GM18870 (cell line): ENCODE data around the gene SMLR1.

Source experiments
- ATAC-seq: cut with Tn5 transposase; IDR thresholded peaks from one replicate; pipeline ENCODE4 v1.9.1; 2021; ENCODE audit warnings: moderate library complexity; ENCODE audit not compliant: unreplicated experiment

SMLR1 gene

GRCh38 chr6:130849594-130849993 lies 22.4 kb downstream of the SMLR1 start:
- ATAC-seq = no peak

DNA sequence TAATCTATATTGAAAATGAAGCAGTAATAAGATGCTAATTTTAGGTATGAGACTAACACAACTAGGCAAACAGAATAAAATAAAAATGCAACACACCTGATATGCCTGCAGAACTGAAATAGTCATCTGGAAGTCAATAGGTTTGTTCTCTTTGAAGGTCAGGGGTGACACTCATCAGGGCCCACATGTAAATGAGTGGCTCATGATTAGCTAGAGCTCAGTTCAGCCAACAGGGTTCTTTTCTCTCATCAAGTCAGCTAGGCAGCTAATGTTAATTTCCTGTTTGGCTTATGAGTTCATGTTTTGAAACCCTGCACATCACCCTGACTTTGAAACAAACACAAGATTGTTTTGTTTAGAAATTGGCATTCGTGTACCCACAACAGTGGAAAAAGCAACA lies 23.8 kb downstream of the SMLR1 start:
- ATAC-seq = no peak

- ATAC-seq = no peak
Measured at GRCh38 chr6:130852844-130853554, 25.8 kb downstream of the SMLR1 start.

GRCh38 chr6:130853555-130854183 lies 26.5 kb downstream of the SMLR1 start:
- no peak for ATAC-seq

GRCh38 chr6:130858054-130858453 lies 30.8 kb downstream of the SMLR1 start:
- ATAC-seq = no peak

DNA sequence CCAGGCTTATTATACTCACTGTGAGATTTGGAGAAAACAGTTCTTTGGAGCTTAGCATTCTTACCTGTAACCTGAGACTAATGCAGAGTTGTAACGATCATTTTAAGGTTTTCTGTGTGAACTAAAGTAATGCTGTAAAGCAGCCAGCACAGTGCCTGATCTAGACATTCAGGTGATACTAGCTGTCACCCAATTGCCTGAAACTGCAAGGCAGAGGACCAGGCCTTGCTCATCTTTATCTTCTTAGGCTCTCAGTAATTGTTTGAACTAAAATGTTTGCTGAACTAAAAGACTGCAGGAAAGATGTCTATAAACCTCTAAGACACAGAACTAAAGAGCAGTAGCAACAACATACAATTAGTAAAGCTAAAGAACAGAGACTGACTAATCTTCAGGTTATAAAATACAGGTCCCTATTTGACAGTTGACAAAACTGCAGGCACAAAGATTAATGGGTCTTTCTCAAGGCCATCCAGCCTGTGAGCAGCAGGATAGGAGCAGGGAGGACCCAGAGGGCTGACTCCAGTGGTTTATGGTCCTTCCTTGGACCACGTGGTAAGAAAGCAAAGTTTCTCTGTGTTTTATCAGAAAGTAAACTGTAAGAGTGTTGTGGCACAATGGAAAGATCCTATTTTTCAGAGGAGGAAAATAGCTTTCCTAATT lies 31.4 kb downstream of the SMLR1 start:
- no peak for ATAC-seq

- ATAC-seq = no peak
Measured at GRCh38 chr6:130859161-130859867, 32.1 kb downstream of the SMLR1 start.

DNA sequence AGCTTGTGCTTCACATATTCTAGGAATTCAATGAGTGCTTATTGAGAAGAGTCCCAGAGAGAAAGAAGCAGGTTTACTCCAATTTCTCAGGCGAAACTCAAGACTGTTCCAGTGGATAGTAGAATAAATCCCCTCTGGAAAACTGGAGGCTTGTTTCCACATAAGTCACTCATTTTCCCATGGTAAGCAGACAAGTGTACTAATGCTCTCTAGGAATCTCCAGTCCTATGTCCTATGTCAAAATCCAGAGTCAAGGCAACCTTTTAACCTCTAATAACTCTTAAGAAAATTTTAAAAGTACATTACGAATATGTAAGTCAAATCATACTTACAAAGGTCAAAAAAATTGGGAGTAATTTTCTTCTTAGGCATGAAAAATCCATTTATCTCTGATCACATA lies 35.2 kb downstream of the SMLR1 start:
- no peak for ATAC-seq

- ATAC-seq = no peak
Measured at GRCh38 chr6:130863415-130864230, 36.4 kb downstream of the SMLR1 start.

- no peak for ATAC-seq
Measured at GRCh38 chr6:130864344-130864743, 37.1 kb downstream of the SMLR1 start.

DNA sequence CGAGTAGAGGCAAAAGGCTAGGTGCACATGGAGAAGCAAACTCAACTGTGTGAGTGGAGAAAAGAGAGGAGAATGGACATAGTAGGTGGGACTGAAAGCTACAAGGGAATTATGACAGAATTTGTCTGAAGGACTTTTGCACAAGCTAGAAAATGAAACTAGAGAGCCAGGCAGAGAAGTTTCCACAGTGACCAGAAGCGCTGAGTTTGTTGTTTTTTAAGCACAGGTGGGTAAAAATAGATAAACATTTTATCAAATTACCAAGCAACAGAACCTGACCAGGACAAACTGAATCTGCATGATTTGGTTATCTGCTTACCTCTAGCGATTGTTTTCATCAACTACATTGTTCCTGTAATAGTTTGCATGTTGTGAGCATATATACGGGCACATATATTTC lies 38.6 kb downstream of the SMLR1 start:
- ATAC-seq = no peak

DNA sequence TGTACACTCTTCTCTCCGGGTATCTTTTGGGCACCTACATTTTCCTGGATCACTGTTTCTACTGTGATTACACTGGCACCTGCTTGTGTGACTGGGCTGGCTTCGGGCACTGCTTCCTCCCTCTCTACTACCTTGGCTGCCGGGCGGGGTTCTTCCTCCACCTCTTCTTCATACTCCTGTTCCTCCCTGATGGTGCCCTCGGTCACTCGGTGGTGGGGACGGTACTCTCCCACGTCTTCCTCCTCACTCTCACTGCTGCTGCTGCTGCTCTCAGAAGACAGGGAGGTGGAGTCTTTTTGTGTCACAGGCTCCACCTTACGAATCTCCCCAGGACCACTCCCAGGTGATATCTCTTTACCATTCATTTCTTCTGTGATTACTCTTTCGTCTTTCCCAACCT lies 42.5 kb downstream of the SMLR1 start:
- no peak for ATAC-seq

GRCh38 chr6:130870179-130870880 lies 43.1 kb downstream of the SMLR1 start:
- ATAC-seq = no peak

DNA sequence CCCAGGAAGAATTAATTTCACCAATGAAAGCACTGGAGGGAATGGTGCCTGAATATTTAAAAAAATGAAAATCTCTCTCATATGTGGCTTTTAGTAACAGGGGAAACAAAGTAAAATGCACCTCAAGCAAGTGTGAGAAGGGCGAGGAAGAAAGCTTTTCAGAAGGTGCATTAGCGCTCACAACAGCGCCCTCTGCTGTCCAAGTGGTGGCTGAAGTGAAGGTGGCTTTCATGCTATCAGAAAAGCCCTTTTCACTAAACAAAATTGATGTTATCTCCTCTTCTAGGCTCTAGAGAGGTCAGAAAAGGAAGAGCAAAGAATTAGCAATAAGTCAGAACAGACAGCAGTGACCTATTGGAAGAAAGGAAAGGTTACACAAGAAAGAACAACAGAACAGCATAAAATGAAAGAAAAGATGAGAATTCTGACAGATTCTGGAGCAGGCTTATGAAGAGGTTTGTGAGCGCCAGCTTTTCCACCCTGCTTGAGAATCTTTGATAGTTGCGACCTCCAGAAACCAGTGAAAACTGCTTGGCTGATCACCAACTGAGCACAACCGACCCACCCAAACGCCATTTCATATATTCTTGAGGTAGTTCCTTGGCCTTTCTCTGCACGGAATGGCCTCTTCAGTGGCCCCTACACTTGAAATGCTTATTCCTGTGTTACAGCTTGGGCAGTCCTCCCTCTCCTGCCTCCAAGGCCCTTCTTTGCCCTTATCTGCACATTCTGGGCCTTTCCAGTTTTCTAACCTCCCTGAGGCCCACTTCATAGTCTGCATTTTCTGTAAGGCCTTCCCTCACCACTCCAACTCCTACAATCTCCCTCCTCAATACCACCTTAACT lies 45.3 kb downstream of the SMLR1 start:
- no peak for ATAC-seq

DNA sequence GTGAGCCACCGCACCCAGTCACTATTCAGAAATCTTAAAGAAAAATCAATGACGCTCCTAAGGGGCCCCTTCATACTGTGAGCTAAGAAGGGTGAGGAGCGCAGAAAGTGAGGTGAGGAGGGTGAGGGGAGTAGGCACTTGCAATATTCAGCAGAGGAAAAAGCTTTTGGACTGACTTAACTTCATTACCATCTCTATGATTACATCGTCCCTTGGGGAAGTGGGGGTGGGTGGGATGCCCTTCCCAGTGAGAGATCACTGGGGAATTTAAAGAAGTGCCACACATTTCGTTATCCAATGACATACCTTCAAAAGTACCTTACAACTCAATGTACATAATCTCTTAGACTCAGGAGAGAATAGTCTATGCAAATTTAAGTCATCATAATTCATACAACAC lies 46.5 kb downstream of the SMLR1 start:
- no peak for ATAC-seq

DNA sequence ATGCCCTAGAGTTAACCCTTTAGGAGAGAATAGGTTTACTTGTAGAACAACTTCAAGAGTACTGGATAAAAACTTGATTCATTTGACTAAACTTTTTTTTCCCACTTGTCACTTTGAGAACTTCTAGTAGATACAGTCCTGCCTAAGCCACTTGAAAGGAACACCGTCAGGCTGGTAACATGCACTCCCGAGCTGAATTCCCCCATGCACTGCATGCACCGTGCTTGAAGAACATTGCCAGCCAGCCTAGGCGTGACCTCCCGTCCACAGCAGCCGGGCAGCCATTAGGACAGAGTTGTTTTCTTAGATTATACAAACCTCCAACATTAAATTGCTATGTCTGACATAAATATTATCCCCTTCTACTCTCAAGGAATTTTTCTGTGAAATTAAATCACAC lies 52.6 kb downstream of the SMLR1 start:
- ATAC-seq = no peak

- no peak for ATAC-seq
Measured at GRCh38 chr6:130882370-130882769, 55.2 kb downstream of the SMLR1 start.

GRCh38 chr6:130885392-130886192 lies 58.4 kb downstream of the SMLR1 start:
- peak; percentile 88 for ATAC-seq
